K562 (cell line): Measurements from ENCODE around the gene SEPTIN8. TPM values are rescaled to one million over a fixed set of nuclear protein-coding genes. Genes with fewer than 3 reads are reported as not detected.

Source experiments
- ATAC-seq: fragments of 200-7000 bp; cut with Tn5 transposase; 3 replicates; pipeline ENCODE4 v1.9.1; 2020; ENCODE audit warnings: moderate library complexity
- BruUV-seq: library from RNA; stranded (reverse); fragments of 400-500 nt; replicated peaks from 2 replicates; lab custom pipeline; 2021; lab: Mats Ljungman, UMichigan
- CTCF ChIA-PET: fragments of 300-600 bp; formaldehyde crosslinking; extraction: SDS; loops from one replicate; lab custom pipeline; 2021; ENCODE audit warnings: low intra/inter-chr PET ratio; lab: Yijun Ruan, JAX
- POLR2A ChIA-PET: fragments of 300-600, 350-650 bp; sonication (Branson Sonifier 250); formaldehyde crosslinking; extraction: SDS; loops from one replicate; lab custom pipeline; 2021; ENCODE audit warnings: antibody characterized with exemption, inconsistent platforms; lab: Yijun Ruan, JAX
- DNase-seq, 4 experiments: peaks; one replicate each; pipeline versions ENCODE4 v3.0.0 to v3.0.0-alpha.2; 2011 to 2018; ENCODE audit warnings: low spot score in 3 of 4, mixed read lengths in 3 of 4; ENCODE audit errors: extremely low read depth in 1 of 4
- FAIRE-seq: peaks from 2 replicates; lab custom pipeline; 2011; peaks lifted over from hg19 to GRCh38; lab: Jason Lieb, UNC
- H2AFZ ChIP-seq: 2 replicates; pipeline ENCODE4 v1.6.0; 2011; ENCODE audit warnings: low read depth, low read length, control low read depth, inconsistent platforms
- H3K27ac ChIP-seq: fragments of 200-600 bp; 3 replicates; pipeline ENCODE4 v1.8.0; 2011; ENCODE audit warnings: low read depth, mild to moderate bottlenecking, control low read depth, inconsistent platforms, low read length, moderate library complexity, mixed read lengths; ENCODE audit errors: extremely low read depth
- H3K27me3 ChIP-seq, 2 experiments: fragments of 300-600 bp in 1 of 2; 2 replicates in 1 of 2; 3 replicates in 1 of 2; pipeline versions ENCODE4 v1.6.0 to v1.8.0; 2011; ENCODE audit warnings: inconsistent platforms in 2 of 2, low read length in 2 of 2, mild to moderate bottlenecking in 1 of 2, mixed read lengths in 1 of 2, moderate library complexity in 1 of 2; ENCODE audit not compliant: control insufficient read depth in 2 of 2, insufficient read depth in 2 of 2
- H3K36me3 ChIP-seq: fragments of 300-600 bp; 3 replicates; pipeline ENCODE4 v1.8.0; 2011; ENCODE audit warnings: mild to moderate bottlenecking, low read length, inconsistent platforms; ENCODE audit not compliant: control insufficient read depth, insufficient read depth
- H3K4me1 ChIP-seq, 2 experiments: fragments of 200-600 bp in 1 of 2; replicated peaks in 1 of 2; 2 replicates in 1 of 2; 3 replicates in 1 of 2; pipeline versions ENCODE4 v1.5.1 to v1.8.0; 2011; ENCODE audit warnings: inconsistent platforms in 2 of 2, low read length in 2 of 2, mild to moderate bottlenecking in 1 of 2, mixed read lengths in 1 of 2, moderate library complexity in 1 of 2; ENCODE audit not compliant: control insufficient read depth in 2 of 2, insufficient read depth in 2 of 2
- H3K4me2 ChIP-seq: 2 replicates; pipeline ENCODE4 v1.6.1; 2011; ENCODE audit warnings: low read length, control low read depth, inconsistent platforms, mixed read lengths; ENCODE audit not compliant: insufficient read depth
- H3K4me3 ChIP-seq: fragments of 200-600 bp; sonication (generic), shearing (Covaris generic); 2 replicates; pipeline ENCODE4 v1.5.1; 2016; ENCODE audit warnings: control low read depth, inconsistent platforms
- H3K79me2 ChIP-seq: fragments of 200-600 bp; 3 replicates; pipeline ENCODE4 v1.8.0; 2011; ENCODE audit warnings: low read length, inconsistent platforms; ENCODE audit not compliant: control insufficient read depth, insufficient read depth
- H3K9ac ChIP-seq, 2 experiments: 2 replicates each; pipeline versions ENCODE4 v1.6.0 to v1.6.1; 2011; ENCODE audit warnings: low read depth in 2 of 2, low read length in 2 of 2, control low read depth in 1 of 2, inconsistent platforms in 1 of 2, mild to moderate bottlenecking in 1 of 2, mixed read lengths in 1 of 2; ENCODE audit not compliant: insufficient read depth in 1 of 2
- H3K9me1 ChIP-seq: one replicate; pipeline ENCODE4 v1.6.0; 2011; ENCODE audit warnings: inconsistent platforms, mild to moderate bottlenecking, low read length, moderate library complexity; ENCODE audit not compliant: control insufficient read depth, insufficient read depth
- H3K9me3 ChIP-seq: replicated peaks from 2 replicates; pipeline ENCODE4 v1.5.1; 2011; ENCODE audit warnings: low read depth, low read length, inconsistent platforms; ENCODE audit not compliant: control insufficient read depth, insufficient read depth
- H4K20me1 ChIP-seq: replicated peaks from 2 replicates; pipeline ENCODE4 v1.6.1; 2011; ENCODE audit warnings: low read length, inconsistent platforms, mixed read lengths; ENCODE audit not compliant: control insufficient read depth, insufficient read depth
- ADNP ChIP-seq: fragments of 200-800 bp; sonication (Bioruptor generic); IDR thresholded peaks from 2 replicates; pipeline ENCODE4 v1.6.1; 2016; ENCODE audit warnings: missing genetic modification characterization, missing compliant biosample characterization
- BCL6 ChIP-seq: fragments of 250-450 bp; sonication (Bioruptor Pico); IDR thresholded peaks from 2 replicates; pipeline ENCODE4 v1.4.0; 2020
- BDP1 ChIP-seq: IDR thresholded peaks from 3 replicates; pipeline ENCODE4 v1.6.1; 2011; ENCODE audit not compliant: insufficient read length, insufficient read depth
- CREB1 ChIP-seq, 2 experiments: sonication (generic) in 1 of 2; formaldehyde crosslinking in 1 of 2; IDR thresholded peaks; 2 replicates each; pipeline versions ENCODE4 v1.6.1 to v1.8.0; 2012 to 2022; ENCODE audit warnings: inconsistent platforms in 1 of 2, mild to moderate bottlenecking in 1 of 2, missing genetic modification reagents in 1 of 2, moderate library complexity in 1 of 2
- EHMT2 ChIP-seq: fragments of 450-650 bp; IDR thresholded peaks from 2 replicates; pipeline ENCODE4 v1.6.1; 2018; ENCODE audit warnings: antibody characterized with exemption
- KDM4B ChIP-seq, 2 experiments: fragments of 450-650 bp in 1 of 2; sonication (generic) in 1 of 2; IDR thresholded peaks; 2 replicates each; pipeline ENCODE4 v1.6.1; 2016 to 2017; ENCODE audit warnings: borderline replicate concordance in 2 of 2, antibody characterized with exemption in 1 of 2, low read depth in 1 of 2, mild to moderate bottlenecking in 1 of 2
- MEF2D ChIP-seq: conservative IDR thresholded peaks from 2 replicates; pipeline ENCODE4 v1.6.1; 2016; ENCODE audit warnings: low read depth, missing genetic modification characterization, missing compliant biosample characterization
- NFXL1 ChIP-seq: fragments of 450-650 bp; formaldehyde crosslinking; IDR thresholded peaks from 2 replicates; pipeline ENCODE4 v1.4.0; 2021; ENCODE audit warnings: mild to moderate bottlenecking
- RAD21 ChIP-seq, 2 experiments: fragments of 250-450 bp in 1 of 2; fragments of 450-650 bp in 1 of 2; sonication (Bioruptor Pico) in 1 of 2; formaldehyde crosslinking in 1 of 2; IDR thresholded peaks in 1 of 2; conservative IDR thresholded peaks in 1 of 2; 2 replicates each; pipeline versions ENCODE4 v1.4.0 to v1.8.0; 2020 to 2022; ENCODE audit warnings: mild to moderate bottlenecking in 2 of 2, moderate library complexity in 1 of 2
- SIX5 ChIP-seq, 2 experiments: IDR thresholded peaks; 2 replicates each; pipeline ENCODE4 v1.6.1; 2011; ENCODE audit warnings: low read length in 2 of 2, borderline replicate concordance in 1 of 2, low read depth in 1 of 2, mild to moderate bottlenecking in 1 of 2, moderate library complexity in 1 of 2; ENCODE audit not compliant: insufficient read depth in 1 of 2
- THRAP3 ChIP-seq: fragments of 450-650 bp; IDR thresholded peaks from 2 replicates; pipeline ENCODE4 v1.6.1; 2016; ENCODE audit warnings: mild to moderate bottlenecking, inconsistent platforms, borderline replicate concordance
- TRIM28 ChIP-seq: fragments of 450-650 bp; IDR thresholded peaks from 2 replicates; pipeline ENCODE4 v1.6.1; 2017
- ZBTB43 ChIP-seq: sonication (generic); formaldehyde crosslinking; IDR thresholded peaks from 2 replicates; pipeline ENCODE4 v1.8.0; 2023; ENCODE audit warnings: mild to moderate bottlenecking, missing genetic modification reagents
- ZFP30 ChIP-seq: fragments of 250-450 bp; sonication (Bioruptor Pico); IDR thresholded peaks from 2 replicates; pipeline ENCODE4 v1.8.0; 2022; ENCODE audit warnings: moderate library complexity, mild to moderate bottlenecking, inconsistent platforms, borderline replicate concordance
- ZNF184 ChIP-seq: sonication (generic); formaldehyde crosslinking; IDR thresholded peaks from 2 replicates; pipeline ENCODE4 v1.5.0; 2020; ENCODE audit warnings: missing genetic modification reagents
- ZNF316 ChIP-seq: fragments of 450-650 bp; IDR thresholded peaks from 2 replicates; pipeline ENCODE4 v1.6.1; 2016
- ZNF764 ChIP-seq: fragments of 250-450 bp; sonication (Bioruptor Pico); IDR thresholded peaks from 2 replicates; pipeline ENCODE4 v1.4.0; 2020; ENCODE audit warnings: low read depth, mild to moderate bottlenecking, moderate library complexity
- ZZZ3 ChIP-seq: fragments of 450-650 bp; IDR thresholded peaks from 2 replicates; pipeline ENCODE4 v1.6.1; 2016; ENCODE audit warnings: antibody characterized with exemption, mild to moderate bottlenecking, moderate library complexity
- whole genome bisulfite sequencing: fragments of 100-300 bp; shearing (Covaris generic); methylation state at CpG from one replicate; pipeline ENCODE4 v1.1.6; 2016; ENCODE audit warnings: low coverage, mixed read lengths; ENCODE audit not compliant: insufficient coverage; ENCODE audit errors: missing lambda C conversion rate; 5-methylcytosine and 5-hydroxymethylcytosine counted together
- in situ Hi-C: fragments of 300-500 bp; cut with MboI; formaldehyde crosslinking; loops from 4 replicates; pipeline ENCODE4 v1.15.0; 2018; ENCODE audit warnings: inconsistent platforms, mixed read lengths
- intact Hi-C: fragments of 100-400 bp; cut with micrococcal nuclease; formaldehyde crosslinking; loops from 2 replicates; pipeline ENCODE4 v1.14.2; 2022
- polyA plus RNA-seq, 8 experiments: library from polyadenylated mRNA; depleted of rRNA in 4 of 8; stranded (reverse) in 5 of 8; unstranded in 3 of 8; fragments of >200 nt; fragmentation: Nextera tagmentation in 2 of 8; fragmentation: Illumina TruSeq in 1 of 8; extraction: Ambion mirVana in 2 of 8; extraction: Trizol in 1 of 8; gene quantifications; 2 replicates each; pipeline versions ENCODE4 v1.2.1 to v1.2.3, GENCODE V29; 2011 to 2014; ENCODE audit warnings: inconsistent platforms in 1 of 8, missing spikeins in 1 of 8
- total RNA-seq, 7 experiments: library from RNA; depleted of rRNA in 6 of 7; stranded (reverse); fragments of >200 nt in 6 of 7; fragmentation: Illumina TruSeq in 2 of 7; extraction: Trizol in 2 of 7; gene quantifications; 2 replicates each; pipeline versions ENCODE4 v1.2.1 to v1.2.3, GENCODE V29; 2011 to 2021; ENCODE audit warnings: low replicate concordance in 1 of 7

Gene SEPTIN8
- total and polyA plus RNA-seq, 9 of the 15 experiments (the other 6 are each of a cell fraction or from before 2014, with no cell fraction given), result 19.3 to 142 (median 101) TPM

DNA sequence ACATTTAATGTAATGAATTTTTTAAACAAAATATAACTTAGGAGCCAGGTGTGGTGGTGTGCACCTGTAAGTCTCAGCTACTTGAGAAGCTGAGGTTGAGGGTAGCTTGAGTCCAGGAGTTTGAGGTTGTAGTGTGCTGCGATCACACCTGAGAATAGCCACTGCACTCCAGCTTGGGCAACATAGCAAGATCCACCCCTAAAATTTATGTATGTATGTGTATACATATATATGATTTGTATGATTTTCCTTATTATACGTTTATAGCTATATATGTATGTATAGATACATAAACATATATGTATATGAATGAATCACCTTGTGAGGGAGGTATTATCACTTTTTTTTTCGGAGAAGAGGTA, 30.5 kb downstream of the SEPTIN8 start:
- H3K4me3 ChIP-seq, result no peak overlapping the region
- H3K9ac ChIP-seq, result no peak overlapping the region
- TF ChIP-seq ZNF316, result no peak
- TF ChIP-seq TRIM28, result no peak
- no peak for TF ChIP-seq ADNP
- TF ChIP-seq THRAP3, result no peak
- TF ChIP-seq ZNF184 (CRISPR knock-in tag), result no peak
- TF ChIP-seq NFXL1 (CRISPR knock-in tag), result no peak
- TF ChIP-seq KDM4B (IDR thresholded peaks at IDR 0.05; ENCODE audit: borderline replicate concordance in 2 of 2, low read depth in 1 of 2), result no peak
- no peaks in the 10 kb centered on the region for H3K36me3 ChIP-seq
- H4K20me1 ChIP-seq, result no peaks in the 10 kb centered on the region; the same call in 1 of the 2 replicates
- ATAC-seq (no peak), DNase-seq (no peak), FAIRE-seq (no peak)
- H2AFZ ChIP-seq, result no peak overlapping the region
- no peaks in the 10 kb centered on the region for H3K9me3 ChIP-seq
- intact Hi-C loops, result no loop called here
- no peak overlapping the region for H3K27ac ChIP-seq
- in situ Hi-C loops, result no loop called here
- H3K4me1 ChIP-seq, result peaks cover 0 to 4% of the 10 kb centered on the region in 2 experiments; a peak in 1 of 5 replicates
- no peaks in the 10 kb centered on the region for H3K9me1 ChIP-seq
- H3K79me2 ChIP-seq, result no peaks in the 10 kb centered on the region
- WGBS, result 36% methylated on average over 3 of the region's 3 CpGs
- BruUV-seq, result no TSS peak
- POLR2A ChIA-PET, result no interaction called here
- no peaks in the 10 kb centered on the region for H3K27me3 ChIP-seq
- no peak overlapping the region for H3K4me2 ChIP-seq
- CTCF ChIA-PET, result no interaction called here

- ChIA-PET CTCF (no interaction called here), POLR2A (no interaction called here)
- TF ChIP-seq MEF2D (no peak), EHMT2 (no peak), ZZZ3 (no peak), CREB1 (IDR thresholded peaks at IDR 0.05) (no peak), CREB1 (CRISPR knock-in tag; IDR thresholded peaks at IDR 0.05) (no peak), ZFP30 (CRISPR knock-in tag) (no peak), SIX5 (IDR thresholded peaks at IDR 0.05; ENCODE audit: borderline replicate concordance in 1 of 2, insufficient read depth in 1 of 2, low read depth in 1 of 2, low read length in 2 of 2) (no peak), ZNF764 (CRISPR knock-in tag) (no peak), BCL6 (no peak), BDP1 (no peak), ZBTB43 (CRISPR knock-in tag) (no peak), RAD21 (CRISPR knock-in tag; conservative IDR thresholded peaks at IDR 0.05 in 1 of 2, IDR thresholded peaks at IDR 0.05 in 1 of 2) (no peak)
These were observed 32.4 kb downstream of the SEPTIN8 start for GRCh38 chr5:132744659-132745058.

More at GRCh38 chr5:132744659-132745058, 32.4 kb downstream of the SEPTIN8 start:
- Histone ChIP-seq H3K36me3 (no peaks in the 10 kb centered on the region), H3K79me2 (no peaks in the 10 kb centered on the region), H3K4me3 (no peak overlapping the region), H3K27ac (no peak overlapping the region), H3K9ac (no peak overlapping the region), H3K9me1 (no peaks in the 10 kb centered on the region), H3K4me2 (no peak overlapping the region), H3K9me3 (no peaks in the 10 kb centered on the region), H3K27me3 (no peaks in the 10 kb centered on the region), H3K4me1 (peaks cover 0 to 4% of the 10 kb centered on the region in 2 experiments; a peak in 1 of 5 replicates), H4K20me1 (no peaks in the 10 kb centered on the region), H2AFZ (no peak overlapping the region)
- in situ Hi-C loops, result no loop called here
- DNase-seq, result no peak
- no peak for FAIRE-seq
- 24% methylated on average over 2 of the region's 2 CpGs for WGBS
- intact Hi-C loops, result no loop called here
- no TSS peak for BruUV-seq
- ATAC-seq, result no peak
